Right atrium auricular region (tissue), 2 donors: Measurements from ENCODE around the gene BFAR. TPM values are rescaled to one million over a fixed set of nuclear protein-coding genes. Genes with fewer than 3 reads are reported as not detected.

Experiments
- DNase-seq: peaks from one replicate; pipeline ENCODE4 v3.0.0-alpha.2; 2019; ENCODE audit warnings: low spot score
- H3K27ac ChIP-seq, 2 donors: fragments of 200-600 bp; sonication (generic); 1 replicate in 1 of 2; 2 replicates in 1 of 2; pipeline ENCODE4 v1.5.1; 2016 to 2019
- H3K27me3 ChIP-seq, 2 donors: fragments of 200-600 bp; sonication (generic); one replicate each; pipeline versions ENCODE4 v1.5.1 to v1.6.0; 2017 to 2019
- H3K36me3 ChIP-seq: fragments of 200-600 bp; sonication (generic); one replicate; pipeline ENCODE4 v1.5.1; 2016
- H3K4me1 ChIP-seq, 2 donors: fragments of 200-600 bp; sonication (generic); one replicate each; pipeline versions ENCODE4 v1.5.1 to v1.6.0; 2017 to 2019
- H3K4me3 ChIP-seq, 2 donors: fragments of 200-600 bp; sonication (generic); 1 replicate in 1 of 2; 2 replicates in 1 of 2; pipeline ENCODE4 v1.5.1; 2017 to 2019; ENCODE audit warnings: mild to moderate bottlenecking in 1 of 2, moderate library complexity in 1 of 2
- H3K9me3 ChIP-seq, 2 donors: fragments of 200-600 bp; sonication (generic); one replicate each; pipeline ENCODE4 v1.5.1; 2019
- total RNA-seq, 2 donors: library from RNA; depleted of rRNA; stranded (reverse); fragments of >200 nt; gene quantifications; one replicate each; pipeline ENCODE4 v1.1.0, GENCODE V29; 2016
- TF ChIP-seq, protein P1 (sequence below), 2 donors: fragments of 200-600 bp; sonication (generic); IDR thresholded peaks; one replicate each; pipeline ENCODE4 v1.5.1; 2019; ENCODE audit warnings: antibody characterized with exemption in 2 of 2

The BFAR gene
- total RNA-seq, 2 donors from 2014 or later, result 23.4 to 24.7 TPM

DNA sequence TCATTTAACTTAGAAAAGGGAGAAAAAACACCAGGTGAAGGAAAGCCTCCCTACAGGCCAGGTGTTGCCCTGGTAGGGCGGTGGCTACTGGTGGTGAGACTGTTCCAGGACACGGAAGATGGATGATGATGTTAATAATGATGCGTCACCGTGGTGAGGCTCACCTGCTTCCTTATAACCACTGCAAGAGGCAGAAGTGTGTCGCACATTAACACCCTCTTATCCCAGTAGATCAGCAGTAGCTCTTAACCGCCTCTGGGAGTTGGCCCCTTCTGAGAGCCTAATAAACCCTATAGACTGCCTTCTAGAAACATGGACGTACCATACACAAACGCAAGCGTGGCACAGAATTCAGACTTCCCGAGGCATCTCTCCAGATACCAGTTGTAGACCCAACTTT lies 7.8 kb downstream of the BFAR start:
- Histone ChIP-seq H3K27ac (no peak overlapping the region), H3K9me3 (no peaks in the 10 kb centered on the region), H3K4me1 (peaks cover 0 to 13% of the 10 kb centered on the region in 2 donors), H3K27me3 (no peaks in the 10 kb centered on the region), H3K4me3 (no peak overlapping the region), H3K36me3 (peaks cover 38% of the 10 kb centered on the region)
- no peak for DNase-seq
- TF ChIP-seq, protein P1, sequence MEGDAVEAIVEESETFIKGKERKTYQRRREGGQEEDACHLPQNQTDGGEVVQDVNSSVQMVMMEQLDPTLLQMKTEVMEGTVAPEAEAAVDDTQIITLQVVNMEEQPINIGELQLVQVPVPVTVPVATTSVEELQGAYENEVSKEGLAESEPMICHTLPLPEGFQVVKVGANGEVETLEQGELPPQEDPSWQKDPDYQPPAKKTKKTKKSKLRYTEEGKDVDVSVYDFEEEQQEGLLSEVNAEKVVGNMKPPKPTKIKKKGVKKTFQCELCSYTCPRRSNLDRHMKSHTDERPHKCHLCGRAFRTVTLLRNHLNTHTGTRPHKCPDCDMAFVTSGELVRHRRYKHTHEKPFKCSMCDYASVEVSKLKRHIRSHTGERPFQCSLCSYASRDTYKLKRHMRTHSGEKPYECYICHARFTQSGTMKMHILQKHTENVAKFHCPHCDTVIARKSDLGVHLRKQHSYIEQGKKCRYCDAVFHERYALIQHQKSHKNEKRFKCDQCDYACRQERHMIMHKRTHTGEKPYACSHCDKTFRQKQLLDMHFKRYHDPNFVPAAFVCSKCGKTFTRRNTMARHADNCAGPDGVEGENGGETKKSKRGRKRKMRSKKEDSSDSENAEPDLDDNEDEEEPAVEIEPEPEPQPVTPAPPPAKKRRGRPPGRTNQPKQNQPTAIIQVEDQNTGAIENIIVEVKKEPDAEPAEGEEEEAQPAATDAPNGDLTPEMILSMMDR (IDR thresholded peaks at IDR 0.05), result no peak

DNA sequence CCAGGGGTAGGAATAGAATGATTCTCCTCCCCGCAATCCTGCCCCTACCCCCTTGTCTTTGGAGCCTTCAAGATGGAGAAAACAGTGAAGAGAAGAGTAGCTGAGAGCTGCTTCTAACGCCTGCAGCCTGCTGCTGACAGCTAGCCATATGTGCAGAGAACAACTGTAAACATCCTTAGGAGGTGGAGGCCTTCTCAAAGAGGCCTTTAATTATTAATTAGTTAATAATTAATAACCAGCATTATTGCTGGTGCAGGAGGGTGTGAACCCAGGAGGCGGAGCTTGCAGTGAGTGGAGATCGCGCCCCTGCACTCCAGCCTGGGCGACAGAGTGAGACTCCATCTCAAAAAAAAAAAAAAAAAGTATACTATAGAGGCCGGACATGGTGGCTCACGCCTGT lies 8.5 kb downstream of the BFAR start:
- Histone ChIP-seq H3K4me3 (no peak overlapping the region), H3K27ac (no peak overlapping the region), H3K36me3 (peaks cover 44% of the 10 kb centered on the region), H3K27me3 (no peaks in the 10 kb centered on the region), H3K4me1 (peaks cover 0 to 8% of the 10 kb centered on the region in 2 donors), H3K9me3 (no peaks in the 10 kb centered on the region)
- DNase-seq, result no peak
- TF ChIP-seq, protein P1 (IDR thresholded peaks at IDR 0.05), result no peak

DNA sequence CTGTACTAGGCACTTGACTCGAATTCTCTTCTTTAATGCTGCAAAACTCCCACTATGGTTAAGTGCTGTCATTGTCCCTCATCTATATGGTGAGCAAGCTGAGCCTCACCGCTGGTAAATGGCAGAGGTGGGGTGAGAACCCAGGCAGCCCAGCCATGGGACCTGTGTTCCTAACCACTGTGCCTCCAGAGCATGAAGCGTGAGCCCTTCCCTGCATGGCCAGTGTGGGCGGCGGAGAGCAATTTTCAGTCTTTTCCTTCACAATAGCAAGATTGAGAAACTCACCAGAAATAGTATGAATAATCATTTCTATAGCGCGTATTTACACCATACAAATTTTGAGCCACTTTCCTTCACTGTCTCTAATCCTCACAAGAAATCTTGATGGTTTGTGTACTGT lies 9.2 kb downstream of the BFAR start:
- no peak for DNase-seq
- peaks cover 0 to under 1% of the 10 kb centered on the region in 2 donors for H3K4me1 ChIP-seq
- H3K9me3 ChIP-seq, result no peaks in the 10 kb centered on the region
- no peaks in the 10 kb centered on the region for H3K27me3 ChIP-seq
- H3K4me3 ChIP-seq, result no peak overlapping the region
- TF ChIP-seq, protein P1 (IDR thresholded peaks at IDR 0.05), result no peak
- H3K36me3 ChIP-seq, result peaks cover 48% of the 10 kb centered on the region
- no peak overlapping the region for H3K27ac ChIP-seq

DNA sequence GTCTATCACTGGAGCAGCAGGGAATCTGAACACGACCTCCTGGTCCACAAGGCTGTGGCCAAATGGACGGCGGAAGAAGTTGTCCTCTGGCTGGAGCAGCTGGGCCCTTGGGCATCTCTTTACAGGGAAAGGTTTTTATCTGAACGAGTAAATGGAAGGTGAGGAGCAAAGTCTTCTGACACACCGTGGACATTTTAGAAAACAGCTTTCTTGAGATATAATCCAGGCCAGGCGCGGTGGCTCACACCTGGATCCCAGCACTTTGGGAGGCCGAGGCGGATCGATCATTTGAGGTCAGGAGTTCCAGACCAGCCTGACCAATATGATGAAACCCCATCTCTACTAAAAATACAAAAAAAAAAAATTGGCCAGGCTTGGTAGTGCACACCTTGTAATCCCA lies 17.1 kb downstream of the BFAR start:
- H3K27me3 ChIP-seq, result no peaks in the 10 kb centered on the region
- H3K27ac ChIP-seq, result no peak overlapping the region
- no peaks in the 10 kb centered on the region for H3K9me3 ChIP-seq
- peaks cover 80% of the 10 kb centered on the region for H3K36me3 ChIP-seq
- H3K4me3 ChIP-seq, result no peak overlapping the region
- TF ChIP-seq, protein P1 (IDR thresholded peaks at IDR 0.05), result no peak
- no peaks in the 10 kb centered on the region for H3K4me1 ChIP-seq
- DNase-seq, result no peak

DNA sequence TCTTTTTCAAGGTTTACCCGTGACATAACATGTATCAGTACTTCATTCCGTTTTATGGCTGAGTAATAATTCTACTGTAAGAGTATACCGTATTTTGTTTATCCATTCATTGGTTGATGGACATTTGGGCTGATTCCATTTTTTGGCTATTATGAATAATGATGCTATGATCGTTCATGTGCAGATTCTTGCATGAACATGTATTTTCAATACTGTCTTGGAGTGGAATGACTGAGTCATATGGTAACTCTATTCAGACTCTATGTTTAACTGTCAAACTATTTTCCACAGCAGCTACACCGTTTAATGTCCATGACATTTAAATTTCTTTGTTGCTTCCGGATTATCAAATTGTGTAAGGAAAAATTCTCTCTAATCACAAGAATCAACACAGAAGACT lies 17.9 kb downstream of the BFAR start:
- H3K36me3 ChIP-seq, result peaks cover 80% of the 10 kb centered on the region
- no peak for DNase-seq

DNA sequence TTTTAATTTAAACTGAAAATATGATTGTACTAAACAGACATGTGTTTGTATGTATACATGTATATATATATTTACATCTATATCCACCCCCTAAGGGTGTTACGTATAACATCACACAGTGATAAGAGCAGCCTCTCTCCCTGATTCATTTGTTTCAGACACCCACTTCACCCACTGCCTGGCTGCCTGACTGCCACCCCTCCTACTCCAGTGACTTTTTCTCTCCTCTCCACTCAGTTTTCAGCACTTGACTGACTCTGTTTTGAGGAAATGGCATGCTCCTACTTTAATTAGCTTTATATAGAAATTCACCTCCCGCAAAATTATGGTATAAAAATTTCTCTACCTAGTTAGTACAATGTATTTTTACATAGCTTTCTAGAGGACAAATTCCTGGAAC lies 20.0 kb downstream of the BFAR start:
- TF ChIP-seq, protein P1 (IDR thresholded peaks at IDR 0.05), result no peak
- Histone ChIP-seq H3K4me1 (no peaks in the 10 kb centered on the region), H3K36me3 (peaks cover 81% of the 10 kb centered on the region), H3K27ac (no peak overlapping the region), H3K4me3 (no peak overlapping the region), H3K27me3 (no peaks in the 10 kb centered on the region), H3K9me3 (no peaks in the 10 kb centered on the region)
- no peak for DNase-seq

More for the DNA sequence above, 17.9 kb downstream of the BFAR start:
- Histone ChIP-seq H3K4me3 (no peak overlapping the region), H3K9me3 (no peaks in the 10 kb centered on the region), H3K27ac (no peak overlapping the region), H3K27me3 (no peaks in the 10 kb centered on the region), H3K4me1 (no peaks in the 10 kb centered on the region)
- TF ChIP-seq, protein P1 (IDR thresholded peaks at IDR 0.05), result no peak
